Left renal cortex interstitium (tissue), 4 donors: ENCODE results near the gene TUBGCP2. TPM values are rescaled to one million over a fixed set of nuclear protein-coding genes. Genes with fewer than 3 reads are reported as not detected.
A peak's percentile ranks its signal among the peaks of the same experiment; 100 is the strongest.

ENCODE experiments used
- DNase-seq, 4 donors: peaks; one replicate each; pipeline ENCODE4 v3.0.0-alpha.2; 2013; ENCODE audit warnings: low read depth in 4 of 4, low spot score in 2 of 4, missing footprints in 1 of 4
- polyA plus RNA-seq, 4 donors: library from polyadenylated mRNA; unstranded; fragments of 120-200 nt; gene quantifications; one replicate each; pipeline ENCODE4 v1.2.1, GENCODE V29; 2013; ENCODE audit not compliant: insufficient read length in 4 of 4

TUBGCP2 gene
- polyA plus RNA-seq, 4 donors: 62.0 to 77.6 (median 70.2) TPM

DNA sequence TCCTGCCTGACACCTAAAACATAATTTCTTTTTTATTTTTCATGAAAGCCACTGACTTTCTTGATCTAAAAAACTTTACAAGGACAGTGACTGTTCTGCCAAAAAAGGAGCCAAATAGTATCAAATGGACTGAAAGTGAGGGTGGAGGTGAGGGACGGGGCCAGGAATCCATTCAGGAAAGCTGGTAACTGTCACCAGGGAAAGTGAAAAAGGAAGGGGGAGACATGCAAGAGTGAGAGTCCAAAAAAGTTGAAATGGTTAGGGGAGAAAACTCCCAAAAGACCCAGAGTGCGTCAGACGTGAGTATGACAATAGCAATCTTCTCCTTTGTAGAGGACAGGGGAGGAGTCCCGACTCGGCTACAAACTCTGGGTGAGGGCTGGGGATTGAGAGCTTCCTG, 35.6 kb upstream of the TUBGCP2 start:
- DNase-seq: no peak

- DNase-seq: no peak
These were observed 34.9 kb upstream of the TUBGCP2 start for GRCh38 chr10:133343558-133343957.

DNA sequence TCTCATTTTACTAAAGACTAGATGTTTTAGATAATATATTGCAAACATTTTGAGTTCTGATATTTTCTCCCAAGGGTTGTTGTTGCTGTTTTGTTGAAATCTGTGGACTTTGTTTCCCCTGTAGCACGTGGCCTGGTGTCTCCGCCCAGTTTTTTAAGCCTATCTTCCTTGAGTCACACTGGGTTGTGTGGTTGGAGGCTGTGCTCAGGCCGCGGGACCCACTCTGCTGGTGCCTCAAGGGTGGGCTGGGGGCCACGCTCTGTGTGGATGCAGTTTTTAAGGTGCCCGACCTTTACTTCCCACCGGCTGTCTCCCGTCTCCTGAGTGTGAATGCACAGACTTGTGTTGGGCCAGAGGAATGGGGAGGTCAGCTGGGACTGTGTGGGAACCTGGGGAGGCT, 34.3 kb upstream of the TUBGCP2 start:
- no peak for DNase-seq

DNA sequence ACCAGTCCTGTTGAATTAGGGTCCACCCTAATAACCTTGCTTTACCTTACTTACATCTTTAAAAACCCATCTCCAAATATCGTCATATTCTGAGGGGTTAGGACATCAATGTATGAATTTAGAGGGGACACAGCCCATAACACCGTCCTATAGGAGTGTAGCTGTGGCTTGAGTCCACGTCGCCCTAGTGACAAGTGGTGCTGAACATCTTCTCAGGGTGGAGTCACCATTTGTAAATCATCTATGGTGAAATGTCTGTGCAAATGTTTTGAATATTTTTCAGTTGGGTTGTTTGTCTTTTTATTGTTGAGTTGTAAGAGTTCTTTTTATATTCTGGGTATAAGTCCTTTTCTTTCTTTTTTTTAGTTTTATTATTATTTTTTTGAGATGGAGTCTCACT, 33.3 kb upstream of the TUBGCP2 start:
- DNase-seq: no peak

DNA sequence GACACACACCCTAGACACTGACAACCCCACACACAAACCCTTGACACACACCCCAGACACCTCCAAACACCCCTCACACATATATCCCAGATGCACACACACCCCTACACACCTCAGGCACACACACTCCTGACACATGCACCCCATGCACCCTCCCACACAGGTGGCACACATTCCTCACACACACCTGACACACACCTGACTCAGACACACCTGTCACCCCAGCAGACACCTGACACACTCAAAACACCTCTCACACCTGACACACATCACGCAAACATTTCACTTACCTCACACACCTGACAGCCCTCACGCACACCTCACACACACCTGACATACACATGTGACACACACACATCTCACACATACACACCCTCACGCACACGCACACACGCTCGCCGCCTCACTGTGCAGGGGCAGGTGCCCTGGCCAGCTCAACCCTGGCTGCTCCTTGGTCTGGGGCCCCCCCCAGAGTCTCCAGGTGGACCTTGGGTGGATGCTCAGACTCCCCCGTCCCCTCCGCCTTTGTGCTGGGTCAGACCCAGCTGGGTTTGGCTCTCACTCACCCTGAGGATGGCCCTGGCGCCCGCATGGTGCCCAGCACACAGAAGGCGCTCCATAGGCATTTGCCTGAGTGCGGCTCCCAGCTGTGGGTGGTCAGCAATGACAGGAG, 31.2 kb upstream of the TUBGCP2 start:
- no peak for DNase-seq

- DNase-seq: no peak
These were observed 29.7 kb upstream of the TUBGCP2 start for GRCh38 chr10:133338080-133339071.

- DNase-seq: no peak
These were observed 28.7 kb upstream of the TUBGCP2 start for GRCh38 chr10:133337370-133337725.

DNA sequence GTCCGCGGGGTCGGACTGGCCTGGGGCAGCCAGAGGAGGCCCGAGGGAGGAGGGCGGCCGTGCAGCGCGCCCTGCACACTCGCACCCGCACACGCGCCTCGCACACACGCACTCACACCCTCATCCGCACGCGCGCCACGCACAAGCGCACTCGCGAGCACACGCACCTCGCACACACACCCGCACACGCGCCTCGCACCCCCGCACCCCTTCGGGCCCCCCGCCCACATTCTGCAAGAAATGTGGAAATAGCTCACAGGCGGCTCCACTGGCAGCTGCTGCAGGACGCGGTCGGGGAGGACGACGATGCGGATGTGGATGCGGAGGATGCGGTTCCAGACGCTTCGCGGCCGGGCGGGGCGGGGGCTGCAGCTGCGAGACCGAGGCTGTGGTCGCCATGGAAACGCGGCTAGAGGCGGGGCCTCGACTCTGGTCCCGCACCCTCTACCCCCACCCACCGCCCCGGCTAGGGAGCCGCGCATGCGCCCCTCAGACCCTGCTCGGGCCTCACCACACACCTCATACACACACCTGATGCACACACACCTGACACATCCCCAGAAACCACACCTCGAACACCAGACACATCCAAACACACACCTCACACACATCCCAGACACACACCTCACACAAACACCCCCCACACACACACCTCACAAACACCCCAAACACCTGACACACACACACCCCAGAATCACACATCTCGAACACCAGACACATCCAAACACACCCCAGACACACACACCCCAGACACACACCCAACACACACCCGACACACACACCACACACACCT, 28.1 kb upstream of the TUBGCP2 start, which contains the start of gene CALY:
CALY (minus strand) TSS at position 320 of the 793 bp plus-strand sequence. CDS start 7,907 bp downstream, outside the sequence.
- no peak for DNase-seq

- DNase-seq: no peak
These were observed 27.5 kb upstream of the TUBGCP2 start for GRCh38 chr10:133336118-133336576.

- peak in 1 of 4 donors; percentile 59 for DNase-seq
These were observed 26.8 kb upstream of the TUBGCP2 start for GRCh38 chr10:133335246-133336117.

DNA sequence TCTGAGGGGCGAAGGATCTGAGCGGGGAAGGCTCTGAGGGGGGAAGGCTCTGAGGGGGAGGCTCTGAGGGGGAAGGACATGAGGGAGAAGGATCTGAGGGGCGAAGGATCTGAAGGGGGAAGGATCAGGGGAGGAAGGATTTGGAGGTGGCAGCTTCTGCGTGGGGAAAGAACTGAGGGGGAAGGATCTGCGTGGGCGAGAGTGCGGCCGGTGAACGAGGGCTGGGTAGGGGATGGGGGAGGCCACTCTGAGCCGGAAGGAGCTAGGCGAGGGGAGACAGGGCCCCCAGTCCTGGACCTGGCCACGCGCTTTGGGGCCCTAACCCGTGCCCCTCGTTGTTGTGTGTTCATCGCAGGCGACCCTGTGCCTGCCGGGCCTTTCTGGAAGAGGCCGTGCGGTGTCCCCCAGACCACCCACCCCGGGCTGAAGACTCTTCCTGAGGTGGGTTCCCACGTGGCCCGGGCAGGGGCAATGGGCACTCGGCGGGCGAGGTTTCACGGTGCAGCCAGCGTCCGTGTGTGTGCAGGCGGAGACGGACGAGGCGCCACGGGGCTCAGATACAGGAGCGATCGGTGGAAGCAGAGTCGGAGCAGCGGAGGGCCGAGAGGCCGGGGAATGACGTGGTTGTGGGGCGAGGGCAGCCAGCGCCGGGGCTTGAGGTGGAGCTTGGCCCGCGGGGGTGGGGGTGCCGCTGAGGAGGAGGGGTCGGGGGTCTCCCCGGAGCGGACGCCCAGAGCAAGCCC, 26.0 kb upstream of the TUBGCP2 start:
- DNase-seq: no peak

GRCh38 chr10:133332936-133333699, 24.4 kb upstream of the TUBGCP2 start:
- no peak for DNase-seq

DNA sequence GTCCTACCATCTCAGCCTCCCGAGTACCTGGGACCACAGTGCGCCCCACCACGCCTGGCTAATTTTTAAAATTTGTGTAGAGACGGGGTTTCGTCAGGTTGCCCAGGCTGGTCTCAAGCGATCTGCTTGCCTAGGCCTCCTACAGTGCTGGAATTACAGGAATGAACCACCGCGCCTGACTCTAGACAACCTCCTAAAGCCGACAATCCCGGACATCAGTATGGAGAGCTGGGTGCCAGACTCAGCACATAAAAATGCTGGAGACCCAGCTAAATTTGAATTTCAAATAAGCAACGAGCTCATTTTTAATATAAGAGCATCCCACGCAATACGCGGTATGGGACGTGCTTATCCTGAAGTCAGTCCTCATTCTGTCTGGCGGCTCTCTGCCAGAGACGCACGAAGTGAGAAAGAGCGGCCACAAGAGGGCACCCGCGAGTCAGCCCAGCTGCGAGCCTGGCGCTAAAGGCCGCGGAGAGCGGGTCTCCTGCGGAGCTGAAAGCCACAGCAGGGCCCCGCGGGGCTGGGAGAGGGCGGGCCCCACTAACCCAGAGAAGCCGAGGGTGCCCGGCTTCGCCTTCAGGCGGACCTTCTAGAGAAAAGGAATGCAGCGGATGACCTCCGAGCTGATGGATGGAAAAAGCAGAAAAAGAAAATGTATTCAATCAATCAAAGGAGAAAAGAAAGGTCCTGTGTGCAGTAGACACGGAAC, 21.0 kb upstream of the TUBGCP2 start:
- DNase-seq: peak in 2 of 4 donors; percentile 64 to 75

DNA sequence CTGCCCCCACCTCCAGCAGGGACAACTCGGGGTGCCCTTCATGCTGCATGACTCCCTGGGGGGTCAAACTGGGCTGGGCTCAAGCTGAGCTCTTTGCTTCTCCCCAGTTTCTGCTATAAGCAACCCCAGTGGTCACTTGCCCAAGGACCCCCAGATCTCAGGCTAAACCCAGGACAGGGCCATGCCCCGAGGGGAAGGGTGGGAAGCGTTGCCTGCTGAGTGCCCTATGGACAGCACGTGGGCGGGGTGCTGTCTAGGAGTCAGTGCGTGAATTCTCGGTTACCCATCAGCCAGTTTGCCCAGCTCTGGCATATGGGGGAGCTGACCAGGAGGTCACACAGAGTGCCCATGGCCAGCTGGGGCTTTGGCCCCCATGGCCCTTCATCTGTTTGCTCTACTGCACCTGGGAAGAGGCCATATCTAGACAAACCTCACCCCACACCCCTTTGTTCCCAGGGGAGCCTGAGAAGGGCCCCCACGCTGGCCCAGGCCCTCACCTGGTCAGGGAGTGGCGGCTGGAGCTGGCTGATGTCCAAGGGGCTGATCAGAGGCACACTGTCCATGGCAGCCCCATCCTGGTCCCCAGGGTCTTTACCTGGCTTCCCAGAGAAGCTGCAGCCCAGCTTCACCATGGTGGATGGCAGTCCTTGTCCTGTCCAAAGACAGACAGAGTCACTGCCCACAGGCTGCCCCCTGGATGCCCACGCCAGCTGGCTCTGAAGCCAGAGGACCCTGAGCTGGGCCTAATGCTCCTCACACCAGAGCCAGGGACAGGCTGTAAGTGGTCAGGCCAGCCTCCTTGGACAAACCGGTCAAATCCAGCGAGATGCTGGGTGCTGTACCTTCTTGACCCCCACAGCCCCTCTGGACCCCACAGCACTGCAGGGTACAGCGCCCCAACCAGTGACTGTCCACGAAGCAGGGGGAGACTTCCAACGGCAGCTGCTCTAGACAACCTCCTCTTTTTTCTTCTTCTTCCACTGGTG, 20.0 kb upstream of the TUBGCP2 start:
- no peak for DNase-seq

DNA sequence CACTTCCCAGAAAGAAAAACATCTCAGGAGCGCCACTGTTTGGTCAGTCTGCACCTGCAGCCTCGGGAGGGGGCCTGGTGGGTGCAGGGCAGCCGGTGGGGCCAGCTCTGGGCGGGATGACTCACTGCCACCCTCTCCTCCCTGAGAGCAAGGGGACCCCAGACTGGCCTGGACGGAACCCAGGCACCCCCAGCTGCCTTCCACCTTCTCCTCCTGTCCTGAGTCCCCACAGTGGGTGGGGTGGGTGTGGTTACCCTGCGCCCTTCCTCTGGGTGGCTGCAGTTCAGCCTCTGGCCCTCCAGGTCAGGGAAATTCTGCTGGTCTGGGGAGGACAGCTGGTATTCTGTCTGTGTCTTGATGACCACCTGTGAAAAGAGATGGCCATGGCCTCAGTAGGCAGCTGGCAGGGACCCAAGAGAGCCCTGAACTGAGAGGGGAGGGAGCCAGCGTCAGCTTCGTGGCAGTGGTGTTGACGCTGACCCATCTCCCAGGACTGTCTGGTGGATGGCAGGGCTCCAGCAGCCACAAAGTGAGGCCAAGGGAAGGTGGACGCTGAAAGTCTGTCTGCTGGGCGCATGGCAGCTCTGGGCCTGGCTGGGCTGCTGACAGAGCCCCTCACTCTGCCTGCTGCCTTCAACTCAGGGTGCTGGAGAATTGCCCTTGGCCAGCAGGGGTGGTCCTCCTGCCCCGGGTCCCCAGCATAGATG, 19.1 kb upstream of the TUBGCP2 start:
- DNase-seq: no peak
